Stimulated activated CD4-positive, alpha-beta T cell treated with anti-CD3 and anti-CD28 coated beads, Interleukin-1b, Interleukin-23, amount 100 ng/mL, for 1 hour (primary cell): ENCODE data around the gene PIK3AP1.
"Not testable (repeated sequence)": the region's sequence is repeated elsewhere in the genome, so short reads cannot be mapped to it uniquely, and the experiment has no call there.

Experiments
- DNase-seq, 2 donors: peaks; one replicate each; pipeline ENCODE4 v3.0.0-alpha.2; 2020; ENCODE audit warnings: low read depth in 2 of 2

PIK3AP1 gene

DNA sequence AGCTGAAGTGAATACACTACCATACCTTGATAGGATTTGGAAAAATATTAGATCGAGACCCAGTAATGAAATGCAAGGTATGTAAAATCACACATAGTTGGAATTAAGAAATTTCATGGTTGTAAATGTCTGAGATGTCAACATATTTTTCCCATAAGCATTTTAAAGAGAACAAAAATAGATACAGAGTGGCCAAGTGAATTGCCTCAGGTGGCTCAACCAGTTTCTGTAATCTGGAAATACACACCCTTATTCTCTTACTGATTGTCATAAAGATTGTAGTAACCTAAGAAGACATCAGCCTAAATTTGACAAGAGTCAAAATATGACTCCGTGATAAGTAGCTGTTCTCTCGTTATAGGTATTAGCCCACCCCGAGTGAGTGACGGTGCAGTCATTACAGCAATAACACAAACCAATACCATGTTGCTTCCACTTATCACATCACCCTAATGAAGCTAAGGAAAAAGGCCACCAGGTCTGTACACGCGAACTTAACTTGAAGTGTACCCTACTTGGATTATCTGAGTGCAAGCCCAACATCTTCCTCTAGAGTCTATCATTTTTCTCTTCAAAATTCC is 23.4 kb downstream of the PIK3AP1 start:
- DNase-seq: no peak

DNA sequence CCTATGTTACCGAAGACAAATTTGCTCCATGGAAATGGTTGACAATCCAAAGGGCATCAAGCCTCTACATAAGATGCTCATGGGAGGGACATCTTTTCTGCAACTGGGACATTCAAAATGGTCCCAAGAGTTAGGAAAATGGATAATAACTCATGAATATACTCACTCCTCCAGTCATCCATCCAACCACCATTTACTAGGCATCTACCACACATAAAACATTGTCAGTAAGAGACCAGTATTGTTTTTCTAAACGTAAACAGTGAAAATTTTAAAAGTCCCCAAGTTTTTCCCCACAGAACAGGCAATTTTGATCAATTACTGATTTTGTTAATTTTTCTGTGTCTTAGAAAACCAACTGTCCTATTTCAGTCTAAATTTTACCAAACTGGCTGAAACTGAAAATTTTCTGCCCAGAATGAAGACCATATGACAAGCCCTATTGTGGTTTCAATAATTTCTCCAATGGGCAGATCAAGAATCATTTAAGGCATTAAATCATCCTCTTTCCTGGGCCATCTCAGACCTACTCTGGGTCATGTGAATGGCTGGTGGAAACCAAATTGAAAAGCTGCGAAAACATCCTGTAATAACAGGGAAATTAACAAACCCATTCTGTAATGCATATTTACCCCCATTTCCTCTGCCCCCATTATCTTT is 24.2 kb downstream of the PIK3AP1 start:
- DNase-seq: no peak

- DNase-seq: no peak
These were observed 24.9 kb downstream of the PIK3AP1 start for GRCh38 chr10:96695366-96695765.

GRCh38 chr10:96693431-96693830 is 26.9 kb downstream of the PIK3AP1 start:
- DNase-seq: no peak

- DNase-seq: no peak
These were observed 27.9 kb downstream of the PIK3AP1 start for GRCh38 chr10:96692427-96692826.

GRCh38 chr10:96691761-96692160 is 28.6 kb downstream of the PIK3AP1 start:
- DNase-seq: no peak

DNA sequence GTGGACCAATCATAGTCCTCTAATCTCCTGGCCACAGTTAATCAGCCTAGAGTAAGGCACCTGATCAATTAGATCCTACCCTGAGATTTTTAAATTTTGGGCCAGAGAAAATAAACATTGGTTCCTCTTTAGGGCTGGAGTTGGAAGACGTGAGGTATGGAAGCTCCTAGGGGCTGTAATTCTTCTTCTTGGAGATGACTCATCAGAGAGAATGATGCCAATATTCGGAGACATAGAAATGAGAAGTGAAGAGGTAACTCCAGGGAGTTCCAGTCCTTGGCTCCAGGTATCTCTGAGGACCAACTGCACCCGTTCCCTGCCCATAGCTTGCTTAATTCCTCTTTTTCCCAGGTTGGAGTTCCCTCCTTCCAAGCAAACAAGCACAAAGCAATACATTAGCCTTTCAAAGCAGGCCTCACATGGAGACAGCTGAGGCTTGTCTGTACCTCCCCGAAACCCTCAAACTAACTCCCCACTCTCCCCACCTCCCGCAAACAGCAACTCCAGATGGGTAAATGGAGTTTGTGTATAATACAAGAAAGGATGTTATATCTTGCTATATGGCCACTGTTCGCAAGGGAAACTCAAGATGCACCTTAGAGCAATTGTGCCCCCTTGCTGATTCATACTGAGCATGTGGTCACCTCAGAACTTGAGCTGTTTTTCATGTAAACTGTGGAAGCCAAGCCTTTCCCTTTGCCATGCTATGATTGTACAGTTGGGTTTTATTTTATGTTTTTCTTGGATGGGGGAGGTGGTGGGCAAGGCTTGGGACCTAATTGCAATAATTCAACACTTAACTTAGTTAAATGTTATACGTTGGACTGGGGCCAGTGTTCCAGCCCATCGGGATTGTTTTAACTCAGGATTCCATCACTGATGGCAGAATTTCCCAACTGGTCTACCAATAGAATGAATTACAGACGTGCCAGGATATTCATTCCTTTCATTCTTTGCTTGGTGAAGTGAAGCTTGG is 29.3 kb downstream of the PIK3AP1 start:
- no peak for DNase-seq

- DNase-seq: no peak
These were observed 31.5 kb downstream of the PIK3AP1 start for GRCh38 chr10:96688789-96689188.

- no peak for DNase-seq
These were observed 32.8 kb downstream of the PIK3AP1 start for GRCh38 chr10:96687317-96688012.

- no peak for DNase-seq
These were observed 33.8 kb downstream of the PIK3AP1 start for GRCh38 chr10:96686514-96686913.

DNA sequence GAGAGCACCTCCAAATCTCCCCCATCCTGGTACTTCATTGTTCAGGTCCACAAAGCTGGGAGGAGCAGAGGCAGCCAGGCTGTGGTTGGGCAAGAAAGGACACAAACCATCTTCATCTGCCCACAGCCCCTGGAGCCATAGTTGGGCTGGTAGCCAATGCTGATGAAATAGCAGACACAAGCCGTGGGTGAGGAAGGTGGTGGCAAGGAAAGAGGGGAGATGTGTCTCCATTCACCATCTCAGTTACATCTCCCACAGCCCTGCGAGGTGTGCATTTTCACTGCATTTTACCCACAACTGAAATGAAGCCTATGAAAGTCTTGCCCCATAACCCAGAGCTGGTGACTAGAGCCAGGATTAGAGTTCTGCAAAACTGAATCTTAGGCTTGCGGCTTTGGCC is 35.0 kb downstream of the PIK3AP1 start:
- no peak for DNase-seq

- DNase-seq: no peak
These were observed 35.5 kb downstream of the PIK3AP1 start for GRCh38 chr10:96684826-96685225.

DNA sequence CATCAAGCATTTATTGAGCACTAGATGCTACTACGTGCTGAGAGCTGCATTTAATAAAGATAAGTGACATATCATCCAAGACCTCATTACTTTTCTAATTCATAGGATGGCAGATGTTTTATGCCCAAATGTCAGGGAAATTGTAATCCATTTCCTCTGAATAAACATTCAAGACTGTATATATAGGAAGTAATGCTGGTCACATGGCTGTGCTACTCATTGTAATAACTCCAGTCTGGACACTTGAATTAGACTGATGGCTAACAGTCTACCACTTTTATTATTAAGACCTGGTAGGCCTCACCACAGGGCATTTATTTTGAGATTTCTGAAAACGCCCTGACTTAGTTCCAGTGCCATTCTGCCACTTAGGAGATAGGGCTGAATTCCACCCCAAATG is 36.6 kb downstream of the PIK3AP1 start:
- DNase-seq: no peak

GRCh38 chr10:96683065-96683464 is 37.2 kb downstream of the PIK3AP1 start:
- DNase-seq: no peak

DNA sequence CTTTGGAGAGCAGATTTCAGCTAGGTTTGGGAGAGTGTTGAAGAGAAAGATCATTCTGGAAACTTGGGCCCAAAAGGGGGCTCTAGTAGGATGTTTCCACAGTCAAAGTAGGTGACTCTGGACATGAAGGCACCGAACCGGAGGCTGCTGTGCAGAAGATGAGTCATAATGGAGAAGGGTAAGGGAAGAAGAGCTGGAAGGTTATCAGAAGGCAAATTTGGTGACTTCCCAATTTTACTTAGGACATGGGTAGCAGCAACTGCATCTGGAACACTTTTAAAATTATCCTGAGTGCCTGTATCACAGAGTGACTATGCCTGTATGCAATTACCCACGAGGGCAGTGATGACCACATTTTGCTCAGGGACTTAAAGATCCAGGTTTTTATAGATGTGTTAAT is 38.8 kb downstream of the PIK3AP1 start:
- no peak for DNase-seq

- DNase-seq: not testable (repeated sequence)
These were observed 39.9 kb downstream of the PIK3AP1 start for GRCh38 chr10:96680463-96680862.

DNA sequence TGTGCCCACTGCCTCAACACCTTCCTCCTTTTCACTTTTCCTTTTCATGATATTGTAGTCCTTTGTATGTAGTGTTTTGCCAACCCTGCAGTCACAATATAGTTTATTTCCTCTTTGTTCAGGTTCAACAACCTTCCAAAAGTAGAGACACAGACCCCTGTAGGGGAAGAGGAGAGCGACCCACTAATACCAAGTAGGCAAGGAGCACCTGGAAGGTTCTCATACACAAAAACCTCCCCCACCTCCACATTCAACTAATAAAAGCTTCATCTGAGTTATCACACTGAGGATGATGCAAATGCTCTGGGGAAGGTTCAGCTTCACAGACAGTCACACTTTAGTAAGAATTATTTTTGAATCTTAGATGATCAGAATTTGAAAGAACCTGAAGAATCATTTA is 41.6 kb downstream of the PIK3AP1 start:
- DNase-seq: no peak

GRCh38 chr10:96676272-96677112 is 43.8 kb downstream of the PIK3AP1 start:
- DNase-seq: no peak

DNA sequence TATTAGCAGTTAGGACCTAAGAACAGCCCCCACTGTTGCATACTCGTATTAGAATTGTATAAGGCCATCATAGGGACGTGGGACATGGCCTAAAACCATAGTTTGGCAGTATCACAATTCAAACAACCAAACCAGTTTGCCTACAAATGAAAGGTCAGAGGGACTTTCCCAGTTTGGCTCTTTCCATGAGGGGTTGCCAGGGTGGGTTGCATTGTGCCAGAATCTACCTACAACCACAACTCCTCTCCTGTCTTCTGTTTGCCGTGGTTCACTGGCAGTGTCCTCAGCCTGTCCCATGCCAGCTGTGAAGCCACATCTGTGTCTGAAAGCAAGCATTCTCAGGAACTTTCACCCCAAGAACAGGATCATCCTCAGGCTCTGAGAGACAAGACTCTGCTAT is 44.5 kb downstream of the PIK3AP1 start:
- no peak for DNase-seq

GRCh38 chr10:96673318-96674099 is 46.8 kb downstream of the PIK3AP1 start:
- DNase-seq: no peak
